Activated naive CD8-positive, alpha-beta T cell treated with anti-CD3 and anti-CD28 coated beads, Interleukin-2, amount 50 U/mL, for 16 hours (primary cell): ENCODE results near the gene PRMT5.
A peak's percentile ranks its signal among the peaks of the same experiment; 100 is the strongest.
"Not testable (repeated sequence)": the region's sequence is repeated elsewhere in the genome, so short reads cannot be mapped to it uniquely, and the experiment has no call there.

ENCODE experiments used
- DNase-seq: peaks from one replicate; pipeline ENCODE4 v3.0.0-alpha.2; 2020; ENCODE audit warnings: low read depth, low spot score

Gene PRMT5

DNA sequence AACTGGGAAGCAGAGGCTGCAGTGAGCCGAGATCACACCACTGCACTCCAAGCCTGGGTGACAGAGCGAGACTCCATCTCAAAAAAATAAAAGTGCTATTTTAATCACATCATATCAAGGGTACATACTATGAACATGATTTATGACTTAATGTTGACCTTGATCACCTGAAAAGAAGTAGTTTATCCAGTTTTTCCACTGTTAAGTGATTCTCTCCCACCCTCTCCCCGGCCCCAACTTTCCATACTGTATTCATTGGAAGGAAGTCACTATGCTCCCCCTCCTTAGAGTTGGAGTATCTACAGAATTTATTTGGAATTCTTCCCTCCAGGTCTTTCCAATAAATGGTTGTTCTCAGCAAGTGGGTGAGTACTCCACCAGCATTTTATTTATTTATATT is 3.0 kb upstream of the PRMT5 start:
- DNase-seq = no peak

DNA sequence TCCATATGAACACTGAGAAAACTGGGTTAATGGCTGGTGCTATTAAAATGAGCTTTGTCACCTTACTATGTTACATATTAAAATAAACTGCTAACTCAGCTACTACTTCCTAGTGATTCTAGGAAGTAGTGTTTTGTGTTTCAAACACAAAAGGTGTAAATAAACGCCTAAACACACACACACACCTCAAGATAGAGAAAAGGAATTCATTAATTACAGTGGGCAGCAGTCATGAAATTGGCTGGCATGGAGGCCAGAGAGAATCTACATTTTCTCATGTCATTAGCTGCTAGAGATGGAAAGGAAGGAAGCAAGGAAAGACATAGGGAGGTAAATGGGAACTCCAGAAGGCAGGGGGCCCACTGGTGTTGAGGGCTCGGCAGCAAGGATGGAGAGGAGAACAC is 787 bp upstream of the PRMT5 start:
- DNase-seq = no peak

DNA sequence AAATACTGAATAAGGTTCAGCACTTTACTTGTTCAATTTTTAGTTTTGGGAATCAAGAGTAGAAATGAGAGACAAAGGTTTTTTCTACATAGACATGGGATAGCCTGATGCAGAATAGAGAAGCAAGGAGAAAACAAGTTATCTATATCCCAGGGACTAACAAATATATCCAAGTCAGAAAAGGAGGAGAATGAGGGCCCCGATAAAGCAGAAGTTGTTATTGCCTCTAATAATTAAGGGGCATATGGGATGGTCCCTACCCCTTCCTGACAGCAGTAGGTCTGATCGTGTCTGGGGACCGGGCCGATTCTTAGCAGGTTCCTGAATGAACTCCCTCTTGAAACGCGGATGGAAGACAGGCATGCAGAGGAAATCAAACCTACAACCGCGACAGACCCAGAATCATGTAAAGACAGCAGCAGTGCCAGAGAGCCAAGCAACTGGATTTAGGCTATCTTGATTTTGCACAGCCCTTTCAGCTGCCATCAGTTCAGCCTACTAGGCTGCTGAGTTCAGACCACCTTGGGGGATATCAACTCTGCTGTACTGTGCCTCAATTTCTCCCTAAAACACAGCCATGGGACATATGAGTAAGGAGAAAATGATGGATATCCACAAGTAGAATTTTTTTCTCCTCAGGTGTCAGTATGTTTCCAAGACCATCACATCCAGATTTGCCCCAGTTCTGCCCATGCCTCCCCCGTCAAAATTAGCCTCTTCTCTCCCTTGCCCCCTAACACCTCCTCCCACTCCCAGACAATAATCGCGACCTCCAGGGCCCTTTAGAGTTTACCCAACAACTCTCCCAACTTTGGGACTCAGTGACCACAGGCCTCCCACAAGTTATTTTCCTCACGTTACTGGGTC is 706 bp downstream of the PRMT5 start:
- DNase-seq = no peak

- DNase-seq = no peak
Measured at GRCh38 chr14:22926316-22926715, 2.9 kb downstream of the PRMT5 start.

DNA sequence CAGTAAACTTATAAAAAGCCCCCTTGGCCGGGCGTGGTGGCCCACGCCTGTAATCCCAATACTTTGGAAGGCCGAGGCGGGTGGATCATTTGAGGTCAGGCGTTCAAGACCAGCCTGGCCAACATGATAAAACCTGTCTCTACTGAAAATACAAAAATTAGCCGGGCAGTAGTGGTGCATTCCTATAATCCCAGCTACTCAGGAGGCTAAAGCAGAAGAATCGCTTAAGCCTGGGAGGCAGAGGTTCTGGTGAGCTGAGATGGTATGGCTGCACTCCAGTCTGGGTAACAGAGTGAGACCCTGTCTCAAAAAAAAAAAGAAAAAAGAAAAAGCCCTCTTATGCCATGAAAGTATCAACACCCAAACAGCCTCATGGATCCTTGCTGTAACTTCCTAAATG is 3.7 kb downstream of the PRMT5 start:
- DNase-seq = no peak

GRCh38 chr14:22923746-22924145 is 5.4 kb downstream of the PRMT5 start:
- DNase-seq = no peak

GRCh38 chr14:22922294-22922693 is 6.9 kb downstream of the PRMT5 start:
- DNase-seq = no peak

DNA sequence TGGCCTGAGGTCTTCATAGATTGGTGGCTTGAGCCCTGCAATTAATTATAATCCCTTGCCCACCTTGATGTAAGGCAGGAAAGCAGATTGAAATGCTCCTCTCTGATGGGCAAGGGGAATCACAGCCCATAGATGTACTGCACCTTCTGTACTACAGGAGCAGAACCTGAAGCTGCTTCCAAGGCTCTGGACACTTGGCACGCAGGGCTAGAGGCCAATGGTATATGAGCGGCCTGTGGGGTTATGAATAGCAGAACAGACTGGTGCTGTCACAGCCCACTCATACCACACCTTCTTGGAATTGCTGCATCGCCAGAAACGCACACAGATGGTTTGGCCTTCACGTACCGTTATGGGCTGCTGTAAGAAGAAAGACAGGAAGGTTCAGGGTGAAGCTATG is 8.5 kb downstream of the PRMT5 start:
- DNase-seq = no peak

DNA sequence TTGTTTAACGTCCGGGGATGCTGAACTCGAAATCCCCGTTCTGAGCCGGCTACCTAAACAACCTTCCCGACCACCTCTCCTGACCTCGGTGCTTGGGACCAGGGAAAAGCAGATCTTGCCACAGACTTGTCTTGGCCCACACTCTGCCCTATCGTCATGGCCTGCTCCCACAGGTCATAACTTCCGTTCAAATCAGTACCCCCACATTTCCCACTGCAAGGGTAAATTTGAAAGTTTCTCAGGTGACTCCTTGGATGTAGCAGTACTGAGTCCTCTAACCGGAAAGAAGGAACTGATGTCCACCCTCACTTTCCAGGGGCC is 9.6 kb downstream of the PRMT5 start:
- DNase-seq = no peak

- peak; percentile 98 for DNase-seq
Measured at GRCh38 chr14:22918804-22919600, 10.2 kb downstream of the PRMT5 start, which contains the start of gene RBM23. Gene RBM23, minus strand, starts transcription at chr14:22919149.

DNA sequence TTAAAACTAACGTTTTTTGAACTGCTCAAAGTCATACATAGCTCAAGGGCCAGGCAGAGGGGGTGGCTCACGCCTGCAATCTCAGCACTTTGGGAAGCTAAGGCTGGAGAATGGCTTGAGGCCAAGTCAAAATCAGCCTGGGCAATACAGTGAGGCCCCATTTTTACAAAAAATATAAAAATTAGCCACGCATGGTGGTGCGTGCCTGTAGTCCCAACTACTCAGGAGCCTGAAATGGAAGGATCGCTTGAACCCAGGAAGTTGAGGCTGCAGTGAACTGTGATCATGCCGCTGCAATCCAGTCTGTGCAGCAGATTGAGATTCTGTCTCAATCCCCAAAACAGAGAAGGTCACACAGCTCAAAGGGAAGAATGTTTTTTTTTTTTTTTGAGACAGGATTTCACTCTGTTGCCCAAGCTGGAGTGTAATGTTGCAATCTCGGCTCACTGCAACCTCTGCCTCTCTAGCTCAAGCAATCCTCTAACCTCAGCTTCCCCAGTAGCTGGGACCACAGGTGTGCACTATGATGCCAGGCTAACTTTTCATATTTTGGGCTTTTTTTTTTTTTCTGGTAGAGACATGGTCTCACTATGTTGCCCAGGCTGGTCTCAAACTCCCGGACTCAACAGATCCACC is 13.2 kb downstream of the PRMT5 start:
- no peak for DNase-seq

GRCh38 chr14:22914836-22915235 is 14.3 kb downstream of the PRMT5 start:
- not testable (repeated sequence) for DNase-seq

DNA sequence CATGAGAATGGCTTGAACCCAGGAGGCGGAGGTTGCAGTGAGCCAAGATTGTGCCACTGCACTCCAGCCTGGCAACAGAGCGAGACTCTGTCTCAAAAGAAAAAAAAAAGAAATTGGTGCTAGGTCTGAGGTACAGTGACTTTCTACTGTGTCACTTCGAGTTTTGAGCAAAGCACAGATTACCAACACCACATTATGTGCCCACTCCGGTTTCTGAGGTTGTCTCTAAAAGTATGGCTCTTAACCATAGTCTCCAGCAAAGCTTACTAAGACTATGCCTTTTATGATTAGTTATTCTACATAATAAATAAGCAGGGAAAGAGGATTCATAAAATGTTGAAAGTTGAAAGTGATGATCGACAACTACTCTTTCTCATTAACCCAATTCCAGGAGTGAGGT is 18.3 kb downstream of the PRMT5 start:
- no peak for DNase-seq

DNA sequence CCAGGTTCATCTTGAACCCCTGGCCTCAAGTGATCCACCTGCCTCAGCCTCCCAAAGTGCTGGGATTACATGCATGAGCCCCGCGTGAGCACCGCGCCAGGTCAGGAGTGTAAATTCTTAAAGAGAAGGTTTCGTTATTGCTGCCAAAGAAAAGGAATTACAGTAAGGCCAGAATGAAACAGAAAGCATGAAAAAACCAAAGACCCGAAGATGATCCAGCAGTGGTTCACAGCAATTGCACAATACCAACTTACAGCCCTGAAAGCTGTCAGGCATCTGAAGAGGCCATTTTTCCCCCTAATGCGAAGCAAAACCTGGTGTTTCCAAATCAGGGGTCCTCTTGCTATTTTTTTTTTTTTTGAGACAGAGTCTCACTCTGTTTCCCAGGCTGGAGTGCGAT is 20.6 kb downstream of the PRMT5 start:
- no peak for DNase-seq

GRCh38 chr14:22907429-22907828 is 21.7 kb downstream of the PRMT5 start:
- no peak for DNase-seq

DNA sequence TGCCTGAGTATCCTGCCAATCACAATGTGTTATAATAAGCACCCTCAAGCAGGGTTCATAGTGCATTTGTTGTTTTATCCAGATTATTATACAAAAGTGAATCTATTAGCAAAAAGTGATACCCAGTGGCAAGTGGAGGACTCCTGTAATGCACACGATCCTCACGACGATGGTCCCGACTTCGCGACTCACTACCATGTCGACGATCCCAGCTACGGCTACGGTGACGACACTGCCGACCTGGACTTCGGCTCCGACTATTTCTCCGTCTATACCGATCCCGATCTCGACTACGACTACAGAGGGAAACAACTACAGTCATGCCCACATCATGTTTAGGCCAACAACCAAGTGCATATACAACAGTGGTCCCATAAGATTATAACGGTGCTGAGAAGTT is 23.1 kb downstream of the PRMT5 start:
- no peak for DNase-seq

- DNase-seq = no peak
Measured at GRCh38 chr14:22905627-22906026, 23.5 kb downstream of the PRMT5 start.

- DNase-seq = no peak
Measured at GRCh38 chr14:22903742-22904087, 25.5 kb downstream of the PRMT5 start.

DNA sequence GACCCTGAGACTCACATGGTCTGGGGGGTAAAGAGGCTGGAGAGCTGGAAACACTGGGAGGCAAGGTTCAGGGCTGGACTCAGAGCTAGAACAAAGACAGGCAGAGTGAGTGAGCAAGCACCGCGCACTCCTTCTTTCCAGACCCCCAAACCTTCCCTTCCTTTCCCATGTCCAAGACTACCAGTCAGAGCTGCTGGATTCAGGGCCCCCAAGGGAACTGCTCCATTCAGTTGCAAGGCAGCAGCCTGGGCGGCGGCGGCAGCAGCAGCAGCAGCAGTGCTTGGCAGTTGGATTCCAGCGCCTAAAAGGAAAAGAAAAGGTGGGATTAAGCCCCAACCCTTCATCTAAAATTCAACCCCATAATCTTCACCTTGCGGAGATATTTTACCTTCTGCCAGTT is 27.4 kb downstream of the PRMT5 start:
- no peak for DNase-seq

DNA sequence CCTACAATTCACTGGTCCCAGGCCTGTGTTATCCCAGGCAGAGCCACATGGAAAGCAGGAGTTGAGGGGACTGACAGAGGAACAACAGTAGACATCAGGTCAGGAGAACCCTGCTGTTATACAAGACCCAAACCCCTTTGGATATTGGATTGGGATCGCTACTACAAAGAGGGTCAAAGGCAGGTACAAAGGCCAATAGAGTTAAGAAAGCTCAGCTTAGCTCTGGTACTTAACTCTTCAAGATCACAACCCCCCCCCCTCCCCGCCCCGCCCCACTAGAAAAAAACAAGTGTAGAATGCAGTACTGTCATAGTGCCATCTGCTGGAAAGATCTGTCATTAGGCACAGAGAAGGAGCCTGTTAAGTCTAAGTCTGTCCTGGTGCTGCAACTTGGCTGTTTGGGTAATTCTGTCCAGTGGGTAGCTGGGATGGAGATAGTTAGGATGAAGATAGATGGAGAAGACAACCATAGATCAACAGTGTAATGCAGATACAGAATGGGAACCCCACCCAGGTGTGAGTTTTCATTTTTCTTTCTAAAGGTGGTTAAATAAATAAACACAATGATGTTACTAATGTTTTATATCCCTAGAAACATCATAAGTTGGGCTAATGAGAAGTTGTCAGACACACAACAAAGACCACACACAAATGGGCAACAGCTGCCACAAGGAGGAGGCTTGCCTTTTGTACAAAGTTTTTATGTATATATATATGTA is 28.9 kb downstream of the PRMT5 start:
- DNase-seq = no peak

DNA sequence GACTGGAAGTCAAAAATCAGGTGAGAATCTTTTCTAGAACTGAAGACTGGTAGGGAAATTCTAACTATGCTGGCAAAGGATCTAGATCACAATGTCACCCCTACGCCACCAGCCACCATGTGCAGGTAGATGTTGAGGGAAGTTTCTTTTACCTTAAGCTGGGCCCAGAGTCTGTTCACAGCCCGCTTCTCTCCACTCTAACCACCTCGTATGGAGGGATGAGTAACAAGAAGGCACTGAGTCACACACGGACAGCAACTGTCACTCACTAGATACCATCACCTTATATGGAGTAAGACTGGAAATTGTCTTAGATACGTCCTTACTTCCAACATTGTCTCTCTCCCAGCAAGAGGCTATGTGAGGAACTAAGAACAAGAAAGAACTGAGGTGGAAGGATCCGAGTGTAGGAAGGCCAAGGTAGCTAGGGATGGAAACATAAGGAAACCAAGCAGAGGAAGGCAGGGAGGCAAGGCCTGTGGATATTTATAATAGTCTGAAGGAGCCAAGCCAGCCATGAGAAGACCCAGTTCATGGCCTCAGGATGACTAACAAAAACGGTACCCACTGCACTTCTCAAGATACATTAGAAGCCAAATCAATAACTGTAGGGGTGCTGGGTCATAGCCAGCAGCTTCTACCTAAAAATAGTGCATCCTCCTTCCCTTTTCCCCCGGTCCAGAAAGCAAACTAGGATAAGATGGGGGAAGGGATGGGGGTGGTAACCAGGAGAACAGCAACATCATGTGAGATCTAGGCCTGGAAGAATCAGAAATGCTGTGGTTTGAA is 30.7 kb downstream of the PRMT5 start:
- DNase-seq = no peak
